GM19193 (cell line): ENCODE data around the gene ABCC9.

Experiments
- POLR2A ChIP-seq: IDR thresholded peaks from 4 replicates; pipeline ENCODE4 v1.6.1; 2011; ENCODE audit not compliant: insufficient read depth, insufficient read length; ENCODE audit errors: extremely low read depth

ABCC9 gene

DNA sequence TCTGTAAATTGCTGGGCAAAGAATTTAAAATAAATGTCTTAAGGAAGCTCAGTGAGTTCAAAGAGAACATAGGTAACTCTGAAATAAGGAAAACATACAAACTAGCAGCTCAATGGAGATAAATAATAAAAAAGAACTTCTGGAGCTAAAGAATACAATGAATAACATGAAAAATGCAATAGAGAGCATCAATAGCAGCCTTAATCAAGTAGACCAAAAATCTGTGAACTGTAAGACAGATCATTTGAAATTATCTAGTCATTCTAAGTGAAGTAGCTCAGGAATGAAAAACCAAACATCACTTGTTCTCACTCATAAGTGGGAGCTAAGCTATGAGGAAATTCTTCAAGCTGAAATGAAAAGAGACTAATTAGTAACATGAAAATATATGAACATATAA is 5.8 kb upstream of the ABCC9 start:
- no peak for TF ChIP-seq POLR2A

DNA sequence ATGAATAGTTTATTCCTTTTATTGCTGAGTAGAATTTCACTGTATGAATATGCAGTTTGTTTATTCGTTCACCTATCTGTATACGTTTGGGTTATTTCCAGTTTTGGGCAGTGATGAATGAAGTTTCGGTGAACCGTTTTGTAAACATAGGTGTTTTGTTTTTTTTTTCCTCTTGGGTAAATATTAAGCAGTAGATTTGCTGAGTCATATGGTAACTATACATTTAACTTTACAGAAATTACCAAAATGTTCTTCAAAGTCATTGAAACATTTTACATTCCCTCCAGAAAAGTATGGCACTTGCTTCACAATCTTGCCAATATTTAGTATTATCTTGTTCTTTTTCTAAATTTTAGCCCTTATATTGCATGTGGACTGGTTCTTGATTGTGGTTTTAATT is 3.8 kb upstream of the ABCC9 start:
- no peak for TF ChIP-seq POLR2A

DNA sequence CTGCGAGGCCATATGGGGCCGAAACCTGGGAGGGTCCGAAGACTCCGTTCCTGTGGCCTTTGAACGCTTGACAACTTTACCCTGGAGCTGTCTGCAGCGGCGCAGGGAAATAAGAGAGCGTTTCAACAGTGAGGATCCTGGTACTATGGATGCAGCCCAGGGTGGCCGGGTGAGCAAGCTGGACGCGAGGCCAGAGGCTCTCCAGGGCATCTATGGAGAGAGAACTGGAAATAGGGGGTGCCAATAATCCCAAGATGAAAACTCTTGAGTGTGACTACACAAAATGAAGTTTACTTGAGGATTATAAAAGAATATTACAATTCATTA is 1.1 kb upstream of the ABCC9 start:
- no peak for TF ChIP-seq POLR2A

DNA sequence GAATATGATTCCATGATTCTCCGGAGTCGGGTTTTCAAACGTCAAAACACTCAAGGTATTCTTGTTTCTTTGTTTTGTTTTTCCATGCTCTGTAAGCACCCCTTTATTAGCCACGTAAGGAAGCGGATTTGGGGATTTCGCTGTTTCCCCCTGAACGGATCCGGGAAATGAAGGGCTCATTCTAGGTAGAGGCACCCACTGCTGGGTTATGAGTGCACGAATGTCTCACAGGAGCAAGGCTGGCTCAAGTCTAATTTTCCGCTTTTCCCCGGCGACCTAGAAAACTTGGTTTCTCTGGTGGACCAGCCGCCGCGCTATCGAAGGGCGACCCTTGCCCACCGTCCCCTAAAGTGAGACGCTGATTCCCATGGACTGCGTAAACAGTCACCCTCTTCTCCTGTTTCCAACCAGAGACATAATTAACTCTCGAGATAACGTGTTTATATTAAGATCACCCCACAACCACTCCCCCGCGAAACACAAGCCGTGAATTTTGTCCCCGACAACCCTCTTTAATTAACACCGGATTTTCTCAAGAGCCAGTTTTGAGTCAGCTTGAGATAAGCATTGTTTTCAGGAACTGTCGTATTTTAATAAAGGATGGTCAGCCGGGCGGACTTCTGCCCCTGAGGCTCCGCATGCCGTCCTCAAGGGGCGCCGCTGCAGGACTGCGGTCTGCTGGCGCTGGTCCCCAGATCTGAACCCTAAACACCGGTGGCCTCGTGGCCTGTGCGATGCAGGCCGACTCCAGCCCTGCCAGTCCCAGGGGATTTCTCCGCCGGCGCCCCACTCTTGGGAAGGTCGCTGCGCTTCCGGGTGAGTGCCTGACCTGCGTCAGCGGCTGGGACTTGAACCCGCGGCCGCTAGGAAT is 515 bp upstream of the ABCC9 start:
- TF ChIP-seq POLR2A, result no peak

DNA sequence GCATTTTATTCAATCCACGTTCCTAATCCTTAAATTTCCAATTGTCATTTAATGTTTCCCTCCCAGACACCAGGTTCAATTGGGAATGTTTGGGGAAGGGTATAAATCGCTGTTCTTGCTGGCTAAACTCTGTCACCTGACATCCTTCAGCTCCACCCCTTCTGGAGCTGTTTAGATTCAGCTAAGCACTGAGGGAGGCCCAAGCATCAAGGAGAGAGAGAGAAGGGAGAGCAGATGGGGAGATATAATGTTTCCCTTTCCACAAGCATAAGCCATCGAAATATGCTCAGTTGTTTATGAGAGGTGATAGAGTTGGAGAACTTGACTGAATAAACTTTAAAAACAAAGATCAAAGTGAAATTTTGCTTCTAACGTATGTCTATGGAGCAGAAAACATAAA is 1.8 kb downstream of the ABCC9 start:
- TF ChIP-seq POLR2A, result no peak

DNA sequence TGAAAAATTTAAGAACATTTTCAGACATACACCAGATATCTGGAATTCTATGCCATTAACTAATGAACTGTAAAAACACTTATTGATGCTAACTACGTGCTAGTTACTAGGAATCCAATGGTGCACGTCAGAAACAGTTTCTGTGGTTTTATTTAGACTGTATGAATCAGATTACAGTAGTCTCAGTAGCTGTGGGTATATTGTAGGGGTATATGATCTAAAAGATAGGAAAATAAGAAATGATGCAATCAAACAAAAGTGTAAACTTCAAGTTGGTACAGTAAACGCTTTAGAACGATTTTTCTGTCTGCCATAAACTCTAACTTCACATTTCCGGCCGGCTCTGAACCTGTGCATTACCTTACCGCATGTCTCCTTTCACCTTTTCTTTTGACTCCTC is 2.3 kb downstream of the ABCC9 start:
- no peak for TF ChIP-seq POLR2A

DNA sequence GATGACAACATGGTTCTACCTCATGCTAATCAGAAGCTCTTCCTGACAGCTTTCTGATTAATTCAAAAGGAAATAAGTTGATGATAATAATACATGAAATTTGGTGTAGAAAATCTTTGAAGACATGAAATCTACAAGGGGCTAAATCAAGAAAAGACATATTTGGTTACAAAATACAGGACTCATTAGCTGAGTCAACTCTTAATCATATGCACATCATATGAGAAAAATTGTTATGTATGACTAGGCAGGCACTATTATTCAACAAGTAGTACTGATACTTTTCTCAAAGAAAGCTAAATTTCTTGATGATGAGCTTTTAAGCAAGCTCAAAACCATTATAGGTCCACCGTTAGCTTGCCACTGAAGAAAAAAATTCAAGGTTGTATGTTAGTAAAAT is 7.1 kb downstream of the ABCC9 start:
- no peak for TF ChIP-seq POLR2A

DNA sequence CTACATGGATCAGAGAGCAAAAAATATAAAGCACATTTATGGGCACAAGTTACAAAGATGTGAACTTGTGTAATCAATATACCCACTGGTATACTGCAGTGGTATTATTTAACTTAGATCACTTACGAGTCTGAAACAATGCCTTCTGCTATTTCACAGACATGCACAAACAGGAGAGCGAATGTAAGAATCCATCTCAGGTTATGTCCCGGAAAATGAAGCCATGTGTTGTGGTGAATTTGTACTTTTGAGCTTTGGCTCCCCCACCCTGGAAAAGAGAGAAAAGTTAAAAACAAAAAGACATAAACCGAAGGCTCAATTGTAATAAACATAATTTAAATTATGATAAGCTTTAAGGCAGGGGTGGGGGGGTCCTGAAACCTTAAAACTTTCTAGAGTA is 7.6 kb downstream of the ABCC9 start:
- TF ChIP-seq POLR2A, result no peak

DNA sequence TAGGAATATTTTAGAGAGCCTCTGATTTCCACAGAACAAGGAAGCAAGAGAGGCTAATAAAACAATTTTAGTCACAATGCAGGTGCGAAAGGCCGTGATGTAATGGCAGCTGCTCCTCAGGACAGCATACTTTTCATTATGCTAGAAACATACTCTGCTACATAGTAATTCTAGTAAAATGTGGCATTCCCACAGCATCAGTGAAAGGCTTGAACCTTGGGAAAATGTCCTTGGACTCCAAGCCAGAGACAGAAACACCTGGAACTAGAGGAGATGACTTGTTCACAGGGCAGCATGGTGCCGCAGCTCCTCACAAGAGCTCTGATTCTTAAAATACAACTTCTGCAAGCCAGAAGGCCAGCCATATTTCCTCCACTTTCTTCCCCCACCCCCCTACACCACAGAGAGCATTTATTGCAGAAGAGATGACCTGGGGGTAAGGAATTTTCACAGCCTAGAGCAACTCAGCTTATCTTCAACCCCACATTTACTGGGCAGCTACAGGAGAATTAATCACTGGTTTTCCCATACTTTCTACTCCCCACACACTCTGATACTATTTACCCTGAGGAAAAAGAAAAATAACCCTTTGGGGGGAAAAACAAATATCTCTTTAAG is 15.8 kb downstream of the ABCC9 start:
- TF ChIP-seq POLR2A, result no peak

DNA sequence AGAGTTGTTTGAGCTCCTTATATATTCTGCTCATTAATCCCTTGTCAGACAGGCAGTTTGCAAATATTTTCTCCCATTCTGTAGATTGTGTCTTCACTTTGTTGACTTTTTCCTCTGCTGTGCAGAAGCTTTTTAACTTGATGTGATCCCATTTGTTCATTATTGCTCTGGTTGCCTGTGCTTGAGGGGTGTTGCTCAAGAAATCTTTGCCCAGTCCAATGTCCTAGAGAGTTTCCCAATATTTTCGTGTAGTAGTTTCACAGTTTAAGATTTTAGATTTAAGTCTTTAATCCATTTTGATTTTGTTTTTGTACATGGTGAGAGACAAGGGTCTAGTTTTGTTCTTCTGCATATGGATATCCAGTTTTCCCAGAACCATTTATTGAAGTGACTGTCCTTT is 19.8 kb downstream of the ABCC9 start:
- no peak for TF ChIP-seq POLR2A

DNA sequence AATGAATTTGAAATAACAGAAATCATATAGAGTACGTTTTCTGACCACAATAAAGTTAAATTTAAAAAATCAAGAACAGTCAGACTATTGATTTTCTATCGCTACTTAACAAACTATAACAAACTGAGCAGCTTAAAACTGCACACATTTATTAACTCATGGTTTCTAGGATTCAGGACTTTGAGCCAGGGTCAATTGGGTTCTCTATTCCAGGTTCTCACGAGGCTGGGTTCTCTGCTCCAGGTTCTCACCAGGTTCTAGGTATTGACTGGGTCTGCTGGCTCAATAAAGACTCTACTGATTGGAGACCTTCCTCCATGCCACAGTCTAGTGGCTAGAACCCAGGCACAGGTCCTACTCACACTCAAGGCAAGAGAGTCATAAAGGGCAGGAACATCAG is 22.8 kb downstream of the ABCC9 start:
- no peak for TF ChIP-seq POLR2A

DNA sequence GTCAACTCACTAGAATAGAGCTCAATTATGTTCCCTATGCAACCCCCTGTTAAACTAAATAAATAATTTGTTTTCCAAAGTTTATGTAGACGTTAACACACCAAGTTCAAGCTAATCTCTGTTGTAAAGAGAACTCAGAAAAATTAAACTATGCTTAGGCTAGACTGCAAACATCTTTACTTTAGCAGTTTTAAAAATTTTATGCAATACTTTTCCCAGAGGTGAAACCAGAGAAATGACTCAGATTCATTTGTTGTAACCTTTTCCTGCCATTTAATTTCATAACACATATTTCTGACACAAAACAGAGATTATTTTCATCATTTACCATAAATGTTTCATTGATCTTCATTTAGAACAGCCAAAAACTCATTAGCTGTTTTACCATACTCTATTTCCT is 27.4 kb downstream of the ABCC9 start:
- TF ChIP-seq POLR2A, result no peak

DNA sequence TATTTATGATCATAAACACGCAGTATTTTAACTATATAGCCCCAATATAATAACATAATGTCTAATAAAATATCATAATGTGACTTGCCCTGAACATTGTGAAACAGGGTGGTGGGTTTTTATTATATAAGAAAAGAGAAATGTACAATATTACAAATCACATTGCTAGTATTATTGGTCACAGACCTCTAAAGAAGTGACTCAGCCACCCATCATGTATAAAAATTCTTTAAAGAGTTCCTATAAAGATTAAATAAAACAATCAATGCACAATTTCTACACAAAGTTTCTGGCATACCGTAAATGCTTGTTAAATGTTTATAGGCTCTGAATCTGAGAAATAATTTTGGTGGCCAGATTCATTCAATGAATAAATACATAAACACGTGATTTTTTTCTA is 28.9 kb downstream of the ABCC9 start:
- TF ChIP-seq POLR2A, result no peak

DNA sequence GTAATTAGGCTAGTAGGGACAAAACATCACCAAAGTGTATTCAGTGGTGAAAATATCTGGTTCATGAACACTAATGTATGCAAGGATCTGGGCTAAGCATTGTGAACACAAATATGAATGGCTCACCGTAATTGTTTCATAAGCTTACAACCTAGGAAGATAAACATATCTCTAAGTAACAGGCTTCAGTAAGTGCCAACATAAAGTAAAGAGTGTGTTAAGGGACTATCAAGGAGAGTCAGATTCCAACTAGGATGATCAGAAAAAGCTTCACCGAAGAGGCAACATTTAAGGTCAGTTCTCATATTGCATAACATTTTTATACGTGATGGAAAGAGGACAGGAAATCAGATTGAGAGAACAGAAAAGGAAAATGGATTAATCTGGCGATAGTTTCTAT is 29.4 kb downstream of the ABCC9 start:
- TF ChIP-seq POLR2A, result no peak

DNA sequence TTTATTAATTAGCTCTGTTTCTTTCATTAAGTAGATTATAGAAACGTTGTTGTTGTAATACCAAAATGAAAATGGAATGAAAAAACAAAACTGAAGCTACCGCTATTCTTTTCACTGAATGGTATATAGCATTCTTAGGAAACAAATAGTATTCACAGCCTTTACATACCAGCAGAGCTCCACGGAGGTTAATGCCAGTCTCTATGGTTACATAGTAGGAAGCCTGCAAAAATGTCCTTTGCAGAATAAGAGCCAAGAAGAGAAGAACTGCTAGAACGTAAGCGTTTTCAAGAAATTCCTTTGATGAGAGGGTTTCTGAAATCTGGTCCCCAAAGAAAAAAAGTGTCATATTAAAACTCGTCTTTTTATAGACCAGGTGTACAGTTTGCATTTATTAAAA is 30.6 kb downstream of the ABCC9 start:
- TF ChIP-seq POLR2A, result no peak

DNA sequence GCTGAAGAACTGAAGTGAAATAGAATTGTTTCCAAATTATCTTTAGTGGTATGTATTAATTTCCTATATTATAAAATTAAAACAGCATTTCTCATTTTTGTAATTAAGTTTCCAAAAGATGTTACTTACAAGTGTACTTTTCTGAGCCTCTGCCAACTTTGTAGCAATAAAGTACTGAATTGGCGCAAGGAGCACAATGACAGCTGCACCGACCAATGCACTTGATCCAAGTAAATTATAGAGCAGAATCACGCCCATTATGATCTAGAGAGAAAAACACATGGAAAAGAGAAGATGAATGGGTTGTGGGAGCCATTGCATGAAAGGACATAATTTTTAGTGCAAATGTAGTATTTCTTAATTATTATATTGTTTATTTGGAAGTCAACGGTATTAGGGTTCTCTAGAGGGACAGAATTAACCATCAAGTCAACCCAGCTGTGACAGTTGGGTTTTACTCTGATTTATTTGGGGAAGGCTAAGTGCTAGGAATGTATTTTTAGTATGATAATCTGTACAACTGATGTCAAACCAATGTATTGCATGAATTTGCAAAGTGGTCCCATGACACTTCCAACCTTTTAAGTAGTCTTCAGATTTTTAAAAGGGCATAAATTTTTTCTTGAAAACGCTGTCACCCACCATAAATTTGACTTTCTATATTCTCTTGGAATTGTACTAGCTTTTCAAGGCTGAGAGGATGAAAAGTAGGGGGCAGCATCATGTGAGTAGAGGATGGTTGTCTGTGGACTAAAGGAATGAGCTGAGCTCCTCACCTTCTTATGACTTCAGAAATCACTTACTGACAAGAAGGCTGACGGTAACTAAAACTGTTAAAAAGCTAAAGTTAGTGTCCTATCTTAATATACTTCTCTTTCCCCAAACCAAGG is 33.0 kb downstream of the ABCC9 start:
- TF ChIP-seq POLR2A, result no peak

DNA sequence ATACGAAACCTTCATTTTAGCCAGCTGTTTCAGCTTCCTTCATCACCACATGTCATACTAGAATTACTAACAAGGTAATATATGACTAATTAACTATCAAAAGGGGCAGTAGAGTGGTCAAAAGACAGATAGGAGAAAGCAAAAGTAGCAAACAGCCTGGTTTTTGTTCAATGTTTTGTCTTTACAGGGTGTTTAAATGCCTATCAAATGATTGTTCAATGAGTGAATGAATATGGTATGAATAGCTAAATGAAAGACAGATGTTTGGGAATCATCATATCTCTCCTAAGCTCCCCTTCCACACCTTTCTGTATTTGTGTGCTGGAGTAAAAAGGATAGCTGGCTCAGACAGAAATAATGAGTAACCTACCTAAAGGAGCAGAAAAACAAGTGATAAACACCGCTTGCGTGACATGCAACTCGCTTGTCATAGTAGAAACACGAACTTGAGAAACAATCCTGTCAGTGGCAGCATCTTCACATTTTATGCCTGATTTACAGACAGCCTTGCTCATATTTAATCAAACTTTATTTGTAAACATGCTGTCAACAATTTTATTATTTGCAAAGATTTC is 34.2 kb downstream of the ABCC9 start:
- TF ChIP-seq POLR2A, result no peak
